ENCODE measurements around the gene RTRAF. TPM values are rescaled to one million over a fixed set of nuclear protein-coding genes. Genes with fewer than 3 reads are reported as not detected.

Gene RTRAF
- total RNA-seq, 1 experiment from 2014 or later: 223 TPM

GRCh38 chr14:52058341-52058740 is 69.0 kb downstream of the RTRAF start:
- no peaks in the 10 kb centered on the region for H3K27me3 ChIP-seq (replicated peaks; ENCODE audit: control insufficient read depth, insufficient read depth, low read length)
- POLR2A ChIA-PET: no interaction called here
- no peak overlapping the region for H3K4me3 ChIP-seq (ENCODE audit: low read depth, low read length)
- no TSS peak for BruUV-seq (replicated peaks)
- H3K27ac Mint-ChIP-seq (ENCODE audit: unreplicated experiment): no peak overlapping the region
- H3K4me1 ChIP-seq: peaks cover 14% of the 10 kb centered on the region
- H3K27me3 Mint-ChIP-seq (ENCODE audit: insufficient read depth, unreplicated experiment): no peaks in the 10 kb centered on the region
- TF ChIP-seq, protein P1, sequence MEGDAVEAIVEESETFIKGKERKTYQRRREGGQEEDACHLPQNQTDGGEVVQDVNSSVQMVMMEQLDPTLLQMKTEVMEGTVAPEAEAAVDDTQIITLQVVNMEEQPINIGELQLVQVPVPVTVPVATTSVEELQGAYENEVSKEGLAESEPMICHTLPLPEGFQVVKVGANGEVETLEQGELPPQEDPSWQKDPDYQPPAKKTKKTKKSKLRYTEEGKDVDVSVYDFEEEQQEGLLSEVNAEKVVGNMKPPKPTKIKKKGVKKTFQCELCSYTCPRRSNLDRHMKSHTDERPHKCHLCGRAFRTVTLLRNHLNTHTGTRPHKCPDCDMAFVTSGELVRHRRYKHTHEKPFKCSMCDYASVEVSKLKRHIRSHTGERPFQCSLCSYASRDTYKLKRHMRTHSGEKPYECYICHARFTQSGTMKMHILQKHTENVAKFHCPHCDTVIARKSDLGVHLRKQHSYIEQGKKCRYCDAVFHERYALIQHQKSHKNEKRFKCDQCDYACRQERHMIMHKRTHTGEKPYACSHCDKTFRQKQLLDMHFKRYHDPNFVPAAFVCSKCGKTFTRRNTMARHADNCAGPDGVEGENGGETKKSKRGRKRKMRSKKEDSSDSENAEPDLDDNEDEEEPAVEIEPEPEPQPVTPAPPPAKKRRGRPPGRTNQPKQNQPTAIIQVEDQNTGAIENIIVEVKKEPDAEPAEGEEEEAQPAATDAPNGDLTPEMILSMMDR (IDR thresholded peaks at IDR 0.05; ENCODE audit: insufficient read depth in 1 of 2, low read depth in 1 of 2, low read length in 1 of 2, severe bottlenecking in 1 of 2, unreplicated experiment in 1 of 2): no peak
- no peaks in the 10 kb centered on the region for H3K36me3 ChIP-seq (ENCODE audit: control insufficient read depth, insufficient read depth, low read length)
- DNase-seq: no peak
- peaks cover 18% of the 10 kb centered on the region for H3K4me1 Mint-ChIP-seq (ENCODE audit: low read depth, unreplicated experiment)
- no peaks in the 10 kb centered on the region for H3K9me3 Mint-ChIP-seq (ENCODE audit: unreplicated experiment)
- no peak overlapping the region for H3K4me3 Mint-ChIP-seq (ENCODE audit: unreplicated experiment)
- no peaks in the 10 kb centered on the region; the same call in 1 of the 2 replicates for H3K9me3 ChIP-seq
- H3K36me3 Mint-ChIP-seq (ENCODE audit: insufficient read depth, unreplicated experiment): no peaks in the 10 kb centered on the region
- CTCF ChIA-PET: no interaction called here
- intact Hi-C loops (cut with micrococcal nuclease; ENCODE audit: unreplicated experiment): no loop called here

DNA sequence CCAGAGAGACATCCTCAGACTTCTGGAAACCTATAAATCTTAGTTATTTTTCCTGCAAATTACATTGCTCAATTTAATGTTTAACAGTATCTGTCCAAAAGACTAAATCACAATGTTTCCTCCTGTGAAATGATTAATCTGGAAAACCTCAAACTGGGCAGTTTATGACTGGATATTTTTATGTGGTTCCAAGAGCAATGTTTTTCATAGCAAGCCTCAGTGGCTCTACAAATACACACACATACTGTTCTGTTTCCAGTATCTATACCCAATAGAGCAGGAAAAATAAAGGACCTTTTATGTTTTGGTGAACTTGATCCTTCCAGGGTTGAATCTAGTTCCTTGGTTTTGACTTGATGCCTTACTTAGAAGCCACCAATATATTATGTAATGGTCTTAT is 70.3 kb downstream of the RTRAF start:
- Histone ChIP-seq H3K36me3 (ENCODE audit: control insufficient read depth, insufficient read depth, low read length) (no peaks in the 10 kb centered on the region), H3K9me3 (no peaks in the 10 kb centered on the region; the same call in 1 of the 2 replicates), H3K4me1 (peaks cover 27% of the 10 kb centered on the region), H3K27me3 (replicated peaks; ENCODE audit: control insufficient read depth, insufficient read depth, low read length) (no peaks in the 10 kb centered on the region), H3K4me3 (ENCODE audit: low read depth, low read length) (no peak overlapping the region)
- TF ChIP-seq, protein P1 (IDR thresholded peaks at IDR 0.05; ENCODE audit: insufficient read depth in 1 of 2, low read depth in 1 of 2, low read length in 1 of 2, severe bottlenecking in 1 of 2, unreplicated experiment in 1 of 2): no peak
- H3K4me3 Mint-ChIP-seq (ENCODE audit: unreplicated experiment): no peak overlapping the region
- H3K9me3 Mint-ChIP-seq (ENCODE audit: unreplicated experiment): no peaks in the 10 kb centered on the region
- BruUV-seq (replicated peaks): no TSS peak
- POLR2A ChIA-PET: no interaction called here
- intact Hi-C loops (cut with micrococcal nuclease; ENCODE audit: unreplicated experiment): loop anchor here (10.0 kb wide), 1 partner anchor 45 kb away; no protein-coding TSS in a partner anchor
- CTCF ChIA-PET: no interaction called here
- no peak overlapping the region for H3K27ac Mint-ChIP-seq (ENCODE audit: unreplicated experiment)
- H3K4me1 Mint-ChIP-seq (ENCODE audit: low read depth, unreplicated experiment): peaks cover 29% of the 10 kb centered on the region
- no peaks in the 10 kb centered on the region for H3K36me3 Mint-ChIP-seq (ENCODE audit: insufficient read depth, unreplicated experiment)
- no peaks in the 10 kb centered on the region for H3K27me3 Mint-ChIP-seq (ENCODE audit: insufficient read depth, unreplicated experiment)
- DNase-seq: no peak

- no peak overlapping the region for H3K4me3 Mint-ChIP-seq (ENCODE audit: unreplicated experiment)
- no peaks in the 10 kb centered on the region for H3K27me3 ChIP-seq (replicated peaks; ENCODE audit: control insufficient read depth, insufficient read depth, low read length)
- intact Hi-C loops (cut with micrococcal nuclease; ENCODE audit: unreplicated experiment): loop anchor here (10.0 kb wide), 1 partner anchor 45 kb away; no protein-coding TSS in a partner anchor
- BruUV-seq (replicated peaks): no TSS peak
- H3K4me1 ChIP-seq: peaks cover 31% of the 10 kb centered on the region
- H3K9me3 Mint-ChIP-seq (ENCODE audit: unreplicated experiment): no peaks in the 10 kb centered on the region
- H3K4me1 Mint-ChIP-seq (ENCODE audit: low read depth, unreplicated experiment): peaks cover 33% of the 10 kb centered on the region
- no peak for DNase-seq
- TF ChIP-seq, protein P1 (IDR thresholded peaks at IDR 0.05; ENCODE audit: insufficient read depth in 1 of 2, low read depth in 1 of 2, low read length in 1 of 2, severe bottlenecking in 1 of 2, unreplicated experiment in 1 of 2): no peak
- no peaks in the 10 kb centered on the region for H3K36me3 Mint-ChIP-seq (ENCODE audit: insufficient read depth, unreplicated experiment)
- POLR2A ChIA-PET: no interaction called here
- no peaks in the 10 kb centered on the region for H3K27me3 Mint-ChIP-seq (ENCODE audit: insufficient read depth, unreplicated experiment)
- no peaks in the 10 kb centered on the region for H3K36me3 ChIP-seq (ENCODE audit: control insufficient read depth, insufficient read depth, low read length)
- CTCF ChIA-PET: no interaction called here
- no peak overlapping the region for H3K27ac Mint-ChIP-seq (ENCODE audit: unreplicated experiment)
- no peak overlapping the region for H3K4me3 ChIP-seq (ENCODE audit: low read depth, low read length)
- H3K9me3 ChIP-seq: no peaks in the 10 kb centered on the region; the same call in 1 of the 2 replicates
These were observed 70.7 kb downstream of the RTRAF start for GRCh38 chr14:52060080-52060479.

Other genes with a start within 250 kb of the RTRAF start
- 8.6 and 16.1 TPM in 2 replicates for gene GNG2, start 128.9 kb upstream of the RTRAF start, total RNA-seq (2022)
- 9.5 and 10.8 TPM in 2 replicates for gene NID2, start 79.5 kb downstream of the RTRAF start, total RNA-seq (2022)